Measurements from ENCODE around the gene SAFB. TPM values are rescaled to one million over a fixed set of nuclear protein-coding genes. Genes with fewer than 3 reads are reported as not detected.

Gene SAFB
- polyA plus RNA-seq, 3 donors: 128 to 150 (median 134) TPM

Other genes starting within 250 kb of the SAFB start
- not detected for gene ZNRF4, start 167.7 kb upstream of the SAFB start, polyA plus RNA-seq (ENCODE audit: insufficient read length in 3 of 3)
- under 1 TPM; 0.10 to 0.82 (median 0.38) TPM for gene TINCR, start 55.1 kb upstream of the SAFB start, polyA plus RNA-seq (ENCODE audit: insufficient read length in 3 of 3)
- 10 to 100 TPM; 60.0 to 84.7 (median 64.6) TPM for gene SAFB2, start 307 bp upstream of the SAFB start, polyA plus RNA-seq (ENCODE audit: insufficient read length in 3 of 3)
- 10 to 100 TPM; 26.2 to 35.6 (median 27.7) TPM for gene MICOS13, start 57.4 kb downstream of the SAFB start, polyA plus RNA-seq (ENCODE audit: insufficient read length in 3 of 3)
- 10 to 100 TPM in 1 of 3 donors, 1 to 10 TPM in 2; 6.8 to 10.2 (median 8.0) TPM for gene HSD11B1L, start 57.9 kb downstream of the SAFB start, polyA plus RNA-seq (ENCODE audit: insufficient read length in 3 of 3)
- gene RPL36, start 67.2 kb downstream of the SAFB start, polyA plus RNA-seq (ENCODE audit: insufficient read length in 3 of 3): 100 to 1,000 TPM; 492 to 592 (median 586) TPM
- 10 to 100 TPM; 46.5 to 50.4 (median 47.9) TPM for gene LONP1, start 97.1 kb downstream of the SAFB start, polyA plus RNA-seq (ENCODE audit: insufficient read length in 3 of 3)
- not detected for gene CATSPERD, start 97.6 kb downstream of the SAFB start, polyA plus RNA-seq (ENCODE audit: insufficient read length in 3 of 3)
- 1 to 10 TPM; 1.2 to 1.8 (median 1.3) TPM for gene PRR22, start 161.7 kb downstream of the SAFB start, polyA plus RNA-seq (ENCODE audit: insufficient read length in 3 of 3)
- gene DUS3L, start 168.1 kb downstream of the SAFB start, polyA plus RNA-seq (ENCODE audit: insufficient read length in 3 of 3): 10 to 100 TPM; 18.4 to 22.1 (median 20.9) TPM
- 1 to 10 TPM; 1.8 to 2.2 (median 2.0) TPM for gene NRTN, start 182.0 kb downstream of the SAFB start, polyA plus RNA-seq (ENCODE audit: insufficient read length in 3 of 3)
- 10 to 100 TPM in 1 of 3 donors, 1 to 10 TPM in 2; 6.2 to 10.6 (median 8.9) TPM for gene FUT6, start 216.6 kb downstream of the SAFB start, polyA plus RNA-seq (ENCODE audit: insufficient read length in 3 of 3)
- gene FUT3, start 228.4 kb downstream of the SAFB start, polyA plus RNA-seq (ENCODE audit: insufficient read length in 3 of 3): under 1 TPM; 0.26 to 0.64 (median 0.40) TPM
- under 1 TPM in 2 of 3 donors, not detected in 1; 0.11 to 0.17 TPM for gene FUT5, start 247.5 kb downstream of the SAFB start, polyA plus RNA-seq (ENCODE audit: insufficient read length in 3 of 3)